ENCODE measurements around the gene HIC2.
"Not testable (repeated sequence)": the region's sequence is repeated elsewhere in the genome, so short reads cannot be mapped to it uniquely, and the experiment has no call there.

Gene HIC2

DNA sequence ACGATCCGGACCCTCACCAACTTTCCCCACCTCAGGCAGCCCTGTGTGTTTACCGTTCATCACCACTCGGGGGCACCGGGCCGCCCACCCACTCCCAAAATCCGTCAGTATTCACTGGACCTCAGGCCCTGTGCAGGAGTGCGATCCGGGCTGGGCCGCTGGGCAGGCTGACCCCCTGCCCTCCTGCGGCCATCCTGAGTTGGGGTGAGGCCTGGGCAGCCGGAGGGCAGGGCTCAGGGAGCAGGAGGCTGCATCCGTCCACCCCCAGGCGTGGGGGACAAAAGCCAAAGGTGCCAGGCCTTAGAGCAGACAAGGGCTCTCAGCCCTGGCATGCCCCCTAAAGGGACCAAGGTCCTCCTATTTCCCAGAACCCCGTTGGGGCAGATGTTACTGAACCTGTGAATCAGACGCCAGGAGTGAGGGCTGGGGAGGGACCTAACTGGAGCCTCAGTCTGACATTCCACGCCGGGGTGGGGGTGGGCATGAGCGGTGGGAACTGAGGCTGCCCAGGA, 33.2 kb downstream of the HIC2 start:
- FAIRE-seq = no peak

DNA sequence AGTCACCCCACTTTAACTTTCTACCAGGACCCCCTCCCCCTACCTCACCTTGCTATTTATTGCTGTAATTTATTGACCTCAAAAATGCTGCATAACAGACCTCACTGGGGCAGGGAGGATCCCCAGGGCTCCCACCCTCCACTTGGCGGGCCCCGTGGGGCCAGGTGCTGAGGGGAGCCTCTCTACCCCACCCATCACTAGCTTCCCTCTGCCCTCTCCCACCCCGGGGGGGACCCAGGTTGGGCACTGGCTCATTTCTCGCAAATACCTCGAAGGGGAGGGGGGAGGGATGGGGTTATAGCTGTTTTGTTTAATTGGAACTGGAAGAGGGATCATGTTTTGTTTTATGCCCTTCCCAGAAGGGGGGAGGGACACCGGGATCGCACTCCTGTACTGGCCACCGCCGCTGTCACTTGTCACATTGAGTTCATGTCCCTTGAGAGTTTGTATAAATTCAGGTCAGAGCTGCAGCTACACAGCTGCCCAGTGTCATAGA, 33.7 kb downstream of the HIC2 start:
- no peak for FAIRE-seq

DNA sequence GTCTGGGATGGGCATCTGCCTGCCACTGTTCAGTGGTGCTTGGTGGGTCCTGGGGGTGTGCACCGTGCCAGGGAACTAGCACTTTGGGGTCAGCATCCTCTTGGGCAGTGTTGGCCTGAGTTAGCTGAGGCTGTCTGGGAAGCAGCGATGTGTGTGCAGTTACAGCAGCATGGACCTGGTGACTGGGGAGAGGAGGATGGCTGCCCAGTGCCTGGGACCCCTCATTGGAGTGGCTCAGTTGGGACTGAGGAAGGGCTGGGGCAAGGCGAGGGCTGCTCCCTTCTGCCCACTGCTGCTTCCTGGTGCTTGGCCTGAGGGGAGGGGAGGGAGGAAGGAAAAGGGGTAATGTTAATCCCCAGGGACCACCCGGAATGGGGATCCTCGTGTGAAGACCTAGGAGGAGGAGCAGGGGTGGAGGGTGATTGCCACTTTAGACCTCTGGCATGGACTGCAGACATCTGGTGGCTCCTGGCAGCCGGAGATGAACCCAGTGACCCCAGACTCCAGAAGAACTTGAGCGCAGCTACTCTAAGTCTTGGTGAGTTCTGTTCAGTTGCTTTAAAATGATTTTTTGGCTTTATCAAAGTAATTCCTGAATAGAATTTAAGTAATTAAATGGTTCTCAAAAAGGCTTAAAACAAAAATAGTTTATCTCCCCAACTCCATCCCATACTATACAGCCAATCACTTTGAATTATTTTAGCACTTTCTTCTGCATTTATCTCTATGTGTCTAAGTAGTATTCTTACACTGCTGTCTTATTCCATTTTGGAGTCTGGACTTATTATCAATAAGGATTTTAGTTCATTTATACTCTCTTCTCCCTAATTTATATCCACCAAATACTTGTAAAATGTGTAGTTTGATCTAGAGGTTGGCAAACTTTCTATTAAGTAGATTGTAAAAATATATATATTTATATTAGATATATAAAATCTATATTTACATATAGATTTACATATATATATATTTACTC, 34.7 kb downstream of the HIC2 start:
- no peak for FAIRE-seq

DNA sequence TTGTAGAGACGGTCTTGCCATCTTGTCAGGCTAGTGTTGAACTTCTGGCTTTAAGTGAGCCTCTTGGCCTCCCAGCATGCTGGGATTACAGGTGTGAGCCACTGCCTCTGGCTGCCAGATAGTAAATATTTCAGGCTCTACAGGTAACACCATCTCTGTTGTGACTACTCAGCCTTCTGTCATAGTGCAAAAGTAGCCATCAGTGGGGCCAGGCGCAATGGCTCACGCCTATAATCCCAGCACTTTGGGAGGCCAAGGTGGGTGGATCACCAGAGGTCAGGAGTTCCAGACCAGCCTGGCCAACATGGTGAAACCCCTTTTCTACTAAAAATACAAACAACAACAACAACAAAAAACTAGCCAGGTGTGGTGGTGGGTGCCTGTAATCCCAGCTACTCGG, 35.5 kb downstream of the HIC2 start:
- FAIRE-seq = not testable (repeated sequence)

DNA sequence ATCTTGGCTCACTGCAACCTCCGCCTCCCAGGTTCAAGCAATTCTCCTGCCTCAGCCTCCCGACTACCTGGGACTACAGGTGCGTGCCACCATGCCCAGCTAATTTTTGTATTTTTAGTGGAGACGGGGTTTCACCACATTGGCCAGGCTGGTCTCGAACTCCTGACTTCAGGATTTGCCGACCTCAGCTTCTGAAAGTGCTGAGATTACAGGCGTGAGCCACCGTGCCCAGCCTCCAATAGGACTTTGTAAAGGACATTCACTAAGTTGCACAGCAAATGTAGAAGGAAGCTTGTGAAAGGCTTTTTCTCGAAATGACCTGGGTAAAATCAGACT, 37.8 kb downstream of the HIC2 start:
- FAIRE-seq = not testable (repeated sequence)

DNA sequence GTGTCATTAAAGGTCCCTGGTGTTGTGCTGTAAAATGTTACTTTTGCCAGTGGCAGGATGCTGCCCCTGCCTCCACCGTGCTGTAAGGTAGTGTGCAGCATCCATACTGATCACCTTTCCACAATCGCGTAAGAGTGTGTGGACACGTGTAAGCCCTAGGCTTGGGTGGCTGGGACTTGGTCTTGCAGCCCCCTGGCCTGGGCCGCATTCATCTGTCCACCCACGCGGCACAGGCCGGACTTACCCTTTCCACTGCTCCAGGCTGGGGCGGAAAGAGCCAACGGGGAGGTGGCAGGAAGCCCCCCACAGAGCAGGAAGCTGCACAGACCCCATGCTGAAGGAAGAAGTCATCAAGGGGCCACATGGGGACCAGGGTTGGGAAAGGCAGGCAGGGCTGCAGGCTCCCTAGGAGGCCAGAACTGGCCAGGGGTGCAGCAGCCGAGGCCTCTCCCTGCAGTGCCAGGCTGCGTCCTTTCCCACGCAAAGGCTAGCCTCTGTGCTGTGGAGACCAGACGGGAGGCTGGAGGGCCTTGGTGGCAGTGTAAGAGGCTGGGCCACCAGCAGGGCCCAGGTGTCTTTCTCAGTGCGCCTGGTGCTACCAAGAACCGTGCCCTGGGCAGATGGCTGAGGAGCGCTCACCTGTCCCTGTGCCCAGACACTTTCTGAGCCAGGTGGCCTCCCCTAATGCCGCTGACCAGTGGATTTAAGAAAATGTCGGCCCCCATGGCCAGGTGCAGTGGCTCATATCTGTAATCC, 38.3 kb downstream of the HIC2 start:
- no peak for FAIRE-seq

DNA sequence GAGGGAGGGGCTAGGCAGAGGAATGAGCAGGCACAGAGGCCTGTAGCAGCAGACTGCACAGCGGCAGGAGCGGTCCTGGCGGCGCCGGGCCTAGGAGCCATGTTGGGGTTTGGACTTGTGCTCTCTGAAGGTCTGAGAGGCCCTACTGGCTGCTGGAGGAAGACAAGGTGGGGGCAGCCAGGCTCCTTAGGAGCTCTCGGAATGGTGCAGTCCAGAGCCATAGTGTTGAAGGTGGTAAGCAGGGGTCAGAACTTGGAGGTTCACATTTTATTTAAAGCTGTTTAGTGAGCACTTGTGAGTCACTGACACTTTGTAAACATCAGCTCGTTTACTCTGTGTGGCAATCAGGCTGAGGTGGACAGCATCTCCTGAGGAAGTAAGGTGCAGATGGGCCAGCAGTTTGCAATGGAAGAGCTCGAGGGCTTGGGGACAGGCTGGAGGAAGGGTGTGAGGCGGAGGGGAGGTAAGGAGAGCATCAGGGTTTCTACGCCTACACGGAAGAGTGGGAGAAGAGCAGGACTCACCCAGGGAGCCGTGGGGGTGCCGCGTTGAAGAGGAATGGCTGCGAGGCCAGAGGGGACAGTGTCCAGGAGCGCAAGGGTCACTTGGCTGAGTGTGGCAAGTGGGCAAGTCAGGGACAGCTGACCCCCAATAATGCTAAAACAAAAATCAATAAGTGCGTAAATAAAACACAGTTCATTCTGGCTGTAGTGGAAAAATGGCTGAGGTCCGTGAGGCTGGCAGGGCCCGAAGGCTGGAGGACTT, 40.0 kb downstream of the HIC2 start:
- no peak for FAIRE-seq

DNA sequence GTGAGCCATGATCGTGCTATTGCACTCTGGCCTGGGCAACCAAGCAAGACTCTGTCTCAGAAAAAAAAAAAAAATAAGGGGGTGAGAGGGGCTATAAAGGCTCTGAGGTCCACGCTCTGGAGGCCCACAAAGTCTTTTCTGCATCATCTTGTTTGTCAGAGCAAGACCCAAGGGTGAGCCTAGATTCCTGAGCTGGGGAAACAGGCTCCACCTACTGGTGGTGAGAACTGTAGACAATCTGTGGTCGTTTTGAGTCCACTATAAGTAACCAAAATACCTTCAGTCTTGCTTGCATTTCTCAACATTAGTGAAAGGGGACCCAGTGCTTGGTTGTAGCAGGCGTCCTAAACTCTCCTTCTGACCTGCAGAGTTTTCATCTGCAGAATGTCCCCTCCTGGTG, 45.5 kb downstream of the HIC2 start:
- not testable (repeated sequence) for FAIRE-seq

DNA sequence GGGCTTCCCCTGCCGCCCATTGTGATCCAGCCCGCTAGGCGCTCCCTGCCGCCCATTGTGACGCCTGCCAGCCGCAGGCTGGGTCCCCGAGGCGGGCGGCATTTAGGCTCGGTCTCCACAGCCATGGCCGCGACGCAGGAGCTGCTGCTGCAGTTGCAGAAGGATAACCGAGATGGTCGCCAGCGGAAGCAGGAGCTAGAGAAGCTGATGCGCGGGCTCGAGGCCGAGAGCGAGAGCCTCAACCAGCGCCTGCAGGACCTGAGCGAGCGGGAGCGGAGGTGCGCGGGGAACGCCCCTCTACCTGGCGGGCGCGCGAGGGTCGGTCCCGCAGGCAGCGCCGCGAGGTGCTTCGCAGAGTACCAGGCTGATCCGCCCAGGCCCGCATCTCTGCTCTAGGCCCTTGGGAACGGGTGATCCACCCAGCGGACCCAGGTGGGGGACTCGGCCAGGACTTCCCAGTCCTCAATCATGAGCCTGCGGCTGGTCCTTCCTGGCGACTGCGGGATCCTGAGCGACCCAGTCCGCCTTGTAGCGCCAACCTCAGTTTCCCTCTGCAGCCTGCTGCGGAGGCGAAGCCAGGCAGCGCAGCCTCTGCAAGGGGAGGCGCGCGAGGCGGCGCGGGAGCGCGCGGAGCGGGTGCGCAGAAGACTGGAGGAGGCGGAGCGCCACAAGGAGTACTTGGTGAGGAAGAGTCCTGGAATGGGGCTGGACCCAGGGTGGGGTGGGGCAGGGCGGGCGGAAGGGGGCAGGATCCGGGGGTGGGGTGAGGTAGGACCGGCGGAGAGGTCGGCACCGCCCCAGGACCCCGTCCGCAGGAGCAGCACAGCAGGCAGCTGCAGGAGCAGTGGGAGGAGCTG, 50.4 kb downstream of the HIC2 start, which contains the start of gene TMEM191C:
Gene TMEM191C, plus strand, starts transcription at position 51 of the 857 bp plus-strand sequence. Its CDS starts 73 bp downstream, at position 124.
- not testable (repeated sequence) for FAIRE-seq

DNA sequence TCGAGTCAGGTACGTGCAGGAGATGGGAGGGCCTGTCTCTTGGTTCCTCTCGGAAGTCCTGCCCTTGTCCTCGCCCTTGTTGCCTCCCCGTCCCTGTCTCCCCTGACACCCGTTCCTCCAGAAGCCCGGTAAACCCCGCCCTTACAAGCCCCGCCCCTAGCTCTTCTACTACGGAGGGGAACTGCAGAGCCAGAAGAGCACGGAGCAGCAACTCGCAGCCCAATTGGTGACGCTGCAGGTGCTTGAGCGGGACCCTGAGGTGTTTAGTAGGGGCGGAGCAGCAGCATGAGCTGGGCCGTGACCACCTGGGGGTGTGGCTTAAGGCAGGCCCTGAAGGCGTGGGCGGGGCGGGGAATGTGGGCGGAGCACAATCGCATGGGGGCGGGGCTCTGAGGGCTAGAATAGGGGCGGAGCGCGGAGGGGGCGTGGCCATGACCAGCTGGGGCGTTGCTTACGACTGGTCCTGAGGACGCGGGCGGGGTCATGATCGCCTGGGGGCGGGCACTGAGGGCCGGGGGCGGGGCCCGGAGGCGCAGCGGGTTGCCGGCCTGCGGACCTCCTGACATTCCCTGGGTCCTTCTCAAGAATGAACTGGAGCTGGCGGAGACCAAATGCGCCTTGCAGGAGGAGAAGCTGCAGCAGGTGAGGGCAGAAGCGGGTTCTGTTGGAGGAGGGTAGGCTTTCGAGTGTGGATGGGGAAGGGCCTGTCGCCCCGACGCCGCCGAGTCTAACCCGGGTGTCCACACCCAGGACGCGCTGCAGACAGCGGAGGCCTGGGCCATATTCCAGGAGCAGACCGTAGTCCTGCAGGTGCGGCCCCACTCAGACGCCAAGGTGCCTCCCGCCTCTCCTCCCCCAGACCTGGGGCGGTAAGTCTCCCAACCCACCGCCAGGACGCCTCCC, 51.3 kb downstream of the HIC2 start:
- not testable (repeated sequence) for FAIRE-seq

DNA sequence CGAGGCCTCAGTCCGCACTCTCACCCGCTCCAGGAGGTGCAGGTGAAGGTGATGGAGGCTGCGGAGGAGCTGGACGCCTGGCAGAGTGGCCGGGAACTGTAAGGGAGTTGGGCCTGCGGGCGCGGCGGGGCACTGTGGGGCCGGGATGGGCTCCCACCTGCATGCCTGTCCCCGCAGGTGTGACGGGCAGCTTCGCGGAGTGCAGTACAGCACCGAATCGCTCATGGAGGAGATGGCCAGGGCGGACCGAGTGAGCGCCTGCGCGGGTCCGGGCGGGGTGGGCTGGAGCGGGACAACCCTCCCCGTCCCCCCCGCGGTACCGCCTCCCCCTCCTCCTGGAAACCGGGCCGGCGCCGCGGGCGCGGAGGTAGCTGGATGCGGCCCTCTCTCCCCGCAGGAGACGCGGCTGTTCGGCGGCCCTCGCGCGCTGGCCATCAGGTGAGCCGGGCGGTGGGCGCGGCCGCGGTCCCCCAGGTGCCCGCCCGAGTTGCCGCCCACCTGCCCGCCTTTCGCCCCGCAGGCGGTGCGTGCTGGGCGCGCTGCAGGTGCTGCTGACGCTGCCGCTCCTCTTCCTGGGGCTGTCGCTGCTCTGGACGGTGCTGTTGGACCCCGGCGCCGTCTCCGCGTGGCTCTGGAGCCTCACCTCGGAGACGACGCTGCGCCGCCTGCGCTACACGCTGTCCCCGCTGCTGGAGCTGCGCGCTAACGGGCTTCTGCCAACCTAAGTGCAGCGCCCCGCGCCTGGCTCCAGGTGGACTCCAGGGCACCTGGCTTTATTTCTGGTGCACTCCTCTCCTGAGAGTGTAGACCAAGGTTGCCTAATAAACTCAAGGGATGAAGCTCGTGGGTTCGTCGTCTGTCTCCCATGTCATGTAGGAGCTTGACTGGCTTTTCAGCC, 52.2 kb downstream of the HIC2 start:
- FAIRE-seq = not testable (repeated sequence)

DNA sequence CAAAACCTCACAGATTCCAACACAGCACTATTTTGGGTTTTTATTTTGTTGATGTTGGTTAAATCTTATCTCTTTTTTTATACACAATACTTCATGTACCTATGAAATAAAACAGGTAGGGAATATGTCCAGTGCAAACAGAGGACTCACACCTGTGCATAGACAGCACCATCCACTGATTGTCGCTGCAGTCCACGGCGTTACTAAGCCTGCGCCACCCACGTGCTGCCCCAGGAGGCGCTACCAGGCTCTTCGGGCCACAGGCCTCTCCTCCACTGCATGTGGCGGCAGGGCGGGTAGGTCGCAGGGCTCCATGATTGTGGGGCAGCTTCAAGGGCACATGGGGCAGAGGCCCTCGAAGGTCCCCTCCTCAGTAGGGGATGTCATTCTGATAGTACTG, 55.8 kb downstream of the HIC2 start:
- FAIRE-seq = not testable (repeated sequence)

DNA sequence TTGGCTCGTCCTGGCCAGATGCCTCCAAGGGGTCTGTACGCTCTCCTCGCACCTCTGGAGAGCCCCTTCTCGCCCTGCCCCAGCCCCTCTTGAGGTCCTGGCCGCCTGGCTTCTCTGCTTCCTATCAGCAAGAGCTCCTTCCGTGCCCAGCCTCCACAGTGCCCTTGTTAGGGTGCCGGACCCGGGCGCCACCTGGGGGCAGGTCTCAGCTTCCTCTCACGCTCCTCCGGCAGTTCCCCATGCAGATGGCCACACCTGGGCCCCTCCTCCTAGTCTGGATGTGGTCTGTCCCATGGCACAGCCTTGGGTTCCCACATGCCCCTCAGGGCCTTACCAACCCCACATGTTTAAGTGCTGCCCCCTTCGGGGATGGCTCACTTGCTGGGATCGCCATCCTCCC, 56.5 kb downstream of the HIC2 start:
- FAIRE-seq = not testable (repeated sequence)

DNA sequence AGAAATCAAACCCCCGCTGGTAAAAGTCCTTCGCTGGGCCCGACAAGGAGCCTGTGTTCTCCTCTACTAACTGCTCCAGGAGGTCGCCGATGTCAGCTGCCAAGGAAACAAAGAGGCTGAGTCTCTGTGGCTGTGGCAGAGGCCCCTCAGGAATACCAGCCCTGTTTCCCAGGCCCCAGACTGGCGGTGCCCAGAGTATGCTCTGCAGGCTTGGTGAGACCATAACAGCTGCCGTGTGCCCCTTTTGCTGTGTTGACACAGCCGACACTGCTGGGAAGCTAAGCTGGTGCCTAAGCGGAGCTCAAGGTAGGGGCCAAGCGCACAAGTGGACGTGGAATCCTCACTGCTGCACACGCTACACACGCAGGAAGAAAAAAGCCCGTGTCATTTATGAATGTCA, 66.9 kb downstream of the HIC2 start:
- not testable (repeated sequence) for FAIRE-seq

DNA sequence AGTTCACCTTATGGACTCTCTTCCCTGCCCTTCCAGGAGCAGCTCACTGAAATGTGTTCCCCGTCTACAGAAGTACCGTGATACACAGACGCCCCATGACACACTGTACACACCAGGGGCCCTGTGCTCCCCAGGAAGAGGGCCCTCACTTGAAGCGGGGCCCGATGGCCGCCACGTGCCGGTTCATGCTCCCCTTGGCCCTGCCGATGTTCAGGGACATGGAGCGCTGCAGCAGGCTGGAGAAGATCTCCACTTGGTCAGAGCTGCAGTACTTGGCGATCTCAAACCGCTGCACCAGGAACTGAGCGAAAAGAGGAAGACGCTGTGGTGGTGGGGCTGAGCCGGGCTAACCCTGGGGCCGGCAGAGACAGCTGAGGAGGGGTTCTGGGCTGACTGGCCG, 70.6 kb downstream of the HIC2 start:
- FAIRE-seq = not testable (repeated sequence)

DNA sequence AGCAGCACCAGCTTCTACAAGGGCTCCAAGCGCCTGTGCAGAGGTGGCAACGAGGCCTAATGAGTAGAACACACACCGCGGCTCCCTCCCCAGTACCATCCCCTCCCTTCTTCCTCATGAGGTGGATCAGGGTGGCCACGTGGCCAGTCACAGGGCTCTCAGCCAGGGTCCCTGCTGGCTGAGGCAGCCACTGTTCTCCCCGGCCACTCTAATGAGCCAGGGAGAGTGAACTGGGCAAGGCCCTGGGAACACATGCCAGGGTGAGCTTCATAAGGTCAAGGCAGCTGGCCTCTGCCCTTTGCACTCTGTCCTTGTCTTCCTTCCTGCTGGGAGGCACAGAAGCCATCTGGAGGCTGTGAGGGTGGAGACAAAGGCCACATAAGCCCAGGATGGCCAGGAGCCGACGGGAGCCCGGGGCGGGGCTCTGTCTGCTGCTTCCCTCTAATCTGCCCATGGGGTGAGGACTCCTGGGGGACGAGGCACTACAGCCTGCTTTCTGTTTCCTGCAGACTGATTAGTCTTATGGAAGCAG, 72.0 kb downstream of the HIC2 start:
- FAIRE-seq = not testable (repeated sequence)

DNA sequence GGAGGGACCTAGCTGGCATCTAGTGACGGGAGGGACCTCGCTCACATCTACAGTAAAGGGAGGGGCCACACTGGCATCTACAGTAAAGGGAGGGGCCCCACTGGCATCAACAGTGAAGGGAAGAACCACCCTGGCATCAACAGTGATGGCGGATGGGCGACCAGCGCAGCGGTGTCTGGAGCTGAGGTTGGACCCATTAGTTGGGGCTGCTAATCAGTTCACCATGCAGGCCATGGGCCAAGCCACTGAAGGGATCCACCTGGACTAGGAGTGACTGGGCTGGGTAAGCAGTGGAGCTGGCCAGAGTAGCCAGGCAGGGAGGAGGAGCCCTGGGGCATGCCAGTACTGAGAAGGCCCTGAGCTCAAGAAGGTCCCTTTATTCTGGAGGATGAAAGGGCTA, 73.4 kb downstream of the HIC2 start:
- not testable (repeated sequence) for FAIRE-seq

DNA sequence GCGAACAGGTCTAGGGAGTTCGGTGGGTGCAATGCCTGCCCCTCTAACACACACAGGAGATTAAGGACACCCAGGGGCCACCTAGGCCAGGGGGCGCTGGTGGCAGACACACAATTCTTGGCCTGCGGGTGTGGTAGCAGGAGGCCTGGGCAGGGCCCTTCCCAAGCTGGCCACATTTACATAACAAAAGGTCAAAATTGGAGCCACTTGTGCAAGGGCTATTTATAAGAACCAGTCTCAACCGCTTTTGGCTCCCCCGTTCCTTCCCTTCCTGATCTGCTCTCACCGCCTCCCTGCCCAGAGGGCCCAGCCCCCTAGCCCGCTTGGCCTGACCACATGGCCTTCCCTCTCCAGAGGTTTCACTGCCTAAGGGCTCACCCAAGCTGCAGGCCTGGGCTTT, 75.1 kb downstream of the HIC2 start:
- FAIRE-seq = not testable (repeated sequence)

Measured in TTC549 (cell line).